SK-N-SH (cell line): ENCODE measurements around the gene KBTBD13.

Experiments
- CHD2 ChIP-seq: fragments of 150-350 bp; IDR thresholded peaks from 2 replicates; pipeline ENCODE4 v1.6.1; 2018; ENCODE audit warnings: low read length; ENCODE audit not compliant: partially characterized antibody
- CTCF ChIP-seq: fragments of 200-600 bp; sonication (generic); IDR thresholded peaks from 2 replicates; pipeline ENCODE4 v1.6.1; 2017; ENCODE audit warnings: antibody characterized with exemption, mild to moderate bottlenecking, moderate library complexity
- GATA2 ChIP-seq: sonication (generic); formaldehyde crosslinking; IDR thresholded peaks from 2 replicates; pipeline ENCODE4 v1.5.0; 2020; ENCODE audit warnings: mild to moderate bottlenecking, missing genetic modification reagents
- PBX3 ChIP-seq: IDR thresholded peaks from 2 replicates; pipeline ENCODE4; 2012
- RFX5 ChIP-seq: IDR thresholded peaks from 2 replicates; pipeline ENCODE4 v1.6.1; 2012; ENCODE audit warnings: mild to moderate bottlenecking, improper control_type of control experiment, low read length
- TAF1 ChIP-seq: IDR thresholded peaks from 2 replicates; pipeline ENCODE4 v1.6.1; 2012; ENCODE audit warnings: low read depth, mild to moderate bottlenecking, low read length, moderate library complexity, borderline replicate concordance
- TCF12 ChIP-seq: IDR thresholded peaks from 2 replicates; pipeline ENCODE4 v1.4.0; 2012
- ZBTB33 ChIP-seq: IDR thresholded peaks from 2 replicates; pipeline ENCODE4 v1.4.0; 2012; ENCODE audit warnings: low read depth, borderline replicate concordance

GRCh38 chr15:65066001-65066634, 10.4 kb upstream of the KBTBD13 start:
- no peak for TF ChIP-seq GATA2 (CRISPR knock-in tag)
- no peak for TF ChIP-seq CTCF
- no peak for TF ChIP-seq TAF1
- TF ChIP-seq CHD2 = no peak
- TF ChIP-seq RFX5 = no peak
- TF ChIP-seq PBX3 = no peak
- no peak for TF ChIP-seq TCF12
- TF ChIP-seq ZBTB33 = no peak
